Measurements from ENCODE around the gene RSPO3.

Gene RSPO3

DNA sequence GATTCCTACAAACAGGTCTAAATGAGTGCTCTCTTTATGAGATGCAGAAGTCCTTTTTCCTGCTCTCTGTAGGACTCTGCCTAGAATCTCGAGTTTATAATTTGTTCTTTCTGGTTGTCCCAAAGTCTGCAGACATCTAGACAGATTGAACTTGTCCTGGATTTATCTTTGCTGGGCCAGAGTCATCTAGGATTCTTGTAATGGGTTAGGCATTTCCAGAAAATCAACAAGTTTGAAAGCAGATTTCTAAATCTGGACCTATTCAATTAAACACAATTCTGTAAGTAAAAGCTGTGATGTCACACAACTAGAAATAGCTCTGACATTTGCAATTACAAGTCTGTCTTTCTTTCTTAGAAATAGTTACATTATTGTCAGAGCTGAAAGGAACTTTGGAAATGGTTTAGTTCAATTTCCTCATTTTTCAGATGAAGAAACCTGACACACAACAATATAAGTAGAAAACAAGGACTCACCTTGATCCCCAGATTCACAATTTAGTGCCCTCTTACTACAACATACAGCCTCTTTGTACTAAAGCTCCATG is 4.2 kb upstream of the RSPO3 start:
- no peak for DNase-seq

DNA sequence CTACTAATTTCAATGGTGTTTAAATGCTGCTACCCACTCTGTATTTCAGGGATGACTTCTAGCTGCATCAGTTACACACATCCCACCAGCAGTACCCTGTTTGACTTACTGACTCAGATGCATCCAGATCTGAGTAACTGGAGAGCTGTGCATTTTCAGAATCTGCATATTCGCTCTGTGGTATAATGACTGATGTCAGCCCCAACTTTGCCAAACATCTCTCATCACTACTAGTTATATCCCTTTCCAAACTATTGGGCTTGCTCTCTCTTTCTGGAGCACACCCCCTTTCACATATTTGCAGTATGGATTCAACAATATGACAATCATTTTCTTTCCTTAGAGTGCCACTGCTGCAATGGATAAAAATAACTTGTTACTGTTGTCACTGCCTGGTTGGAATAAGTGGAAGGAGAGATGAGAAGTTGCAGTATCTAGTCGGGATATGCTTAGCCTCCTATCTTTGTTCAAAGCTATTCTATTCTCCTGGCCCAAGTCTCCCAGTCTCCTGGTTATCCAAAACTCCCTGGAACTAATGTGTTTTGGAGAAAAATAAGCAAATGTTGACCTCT is 3.3 kb upstream of the RSPO3 start:
- DNase-seq: no peak

DNA sequence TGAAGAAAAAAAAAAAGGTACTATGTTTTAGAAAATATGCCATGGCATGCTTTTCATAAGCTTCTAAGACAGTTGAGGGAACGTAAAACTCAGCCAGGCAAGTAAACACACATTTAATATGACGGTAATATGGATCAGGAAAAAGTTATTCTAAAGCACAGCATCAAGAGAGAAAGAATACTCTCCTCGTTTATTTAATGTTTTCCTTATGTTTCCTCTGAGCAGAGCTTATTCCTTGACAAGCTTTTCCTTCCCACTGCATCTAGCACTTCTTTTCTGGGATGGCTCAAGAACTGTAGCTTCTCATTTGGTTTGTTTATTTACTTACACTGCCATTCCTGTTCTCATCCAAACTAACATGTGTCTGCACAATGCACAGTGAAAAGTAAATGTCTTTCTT is 2.7 kb upstream of the RSPO3 start:
- DNase-seq: no peak

DNA sequence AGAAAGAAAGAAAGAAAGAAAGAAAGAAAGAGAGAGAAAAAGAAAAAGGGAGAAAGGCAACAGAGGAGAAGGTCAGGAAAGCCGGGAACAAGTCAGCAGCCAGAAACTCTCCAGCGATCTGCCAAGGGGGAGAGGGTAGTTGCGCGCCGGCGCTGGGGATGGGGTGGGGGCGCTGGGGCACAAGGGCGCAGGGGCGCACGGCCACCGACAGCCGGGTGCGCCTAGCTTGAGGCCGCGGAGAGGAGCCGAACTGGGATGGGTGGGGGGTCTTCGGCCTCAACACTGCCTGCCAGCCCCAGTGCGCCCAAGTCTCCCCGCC is 533 bp upstream of the RSPO3 start:
- no peak for DNase-seq

DNA sequence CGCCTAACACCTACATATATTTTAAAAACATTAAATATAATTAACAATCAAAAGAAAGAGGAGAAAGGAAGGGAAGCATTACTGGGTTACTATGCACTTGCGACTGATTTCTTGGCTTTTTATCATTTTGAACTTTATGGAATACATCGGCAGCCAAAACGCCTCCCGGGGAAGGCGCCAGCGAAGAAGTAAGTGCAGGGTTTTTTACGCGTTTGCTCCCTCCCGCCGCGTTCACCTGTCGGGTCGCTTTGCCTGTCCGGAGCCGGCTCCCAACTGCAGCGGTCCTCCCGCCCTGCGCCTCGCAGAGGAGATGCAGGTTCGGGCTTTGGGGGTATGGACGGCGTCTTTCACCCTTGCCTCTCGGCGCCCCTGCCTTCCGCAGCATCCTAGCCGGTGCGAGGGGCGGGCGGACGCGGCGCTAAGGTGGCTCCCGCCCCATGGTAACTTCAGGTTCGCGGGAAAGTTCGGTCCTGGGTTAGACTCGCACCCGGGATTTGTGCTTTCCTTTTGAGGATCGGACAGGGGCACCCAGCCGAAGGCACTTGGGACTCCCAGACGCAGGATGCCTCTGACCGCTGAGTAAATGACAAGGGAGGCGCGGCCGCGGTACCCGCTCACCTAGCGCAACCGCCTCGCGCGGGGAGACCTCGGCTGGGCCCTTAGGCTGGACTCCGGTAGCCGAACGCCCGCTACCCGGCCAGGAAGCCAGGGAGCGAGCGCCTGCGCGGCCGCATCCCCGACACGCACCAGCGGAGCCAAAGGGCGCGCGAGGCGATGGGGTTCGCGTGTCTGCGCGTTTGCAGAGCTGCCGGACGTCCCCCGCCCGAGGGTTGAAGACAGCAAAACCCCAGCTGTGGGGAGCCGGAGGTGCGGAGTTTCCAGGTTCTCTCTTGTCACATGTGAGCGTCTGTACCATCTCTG is 891 bp downstream of the RSPO3 start:
- DNase-seq: peak; percentile 39

DNA sequence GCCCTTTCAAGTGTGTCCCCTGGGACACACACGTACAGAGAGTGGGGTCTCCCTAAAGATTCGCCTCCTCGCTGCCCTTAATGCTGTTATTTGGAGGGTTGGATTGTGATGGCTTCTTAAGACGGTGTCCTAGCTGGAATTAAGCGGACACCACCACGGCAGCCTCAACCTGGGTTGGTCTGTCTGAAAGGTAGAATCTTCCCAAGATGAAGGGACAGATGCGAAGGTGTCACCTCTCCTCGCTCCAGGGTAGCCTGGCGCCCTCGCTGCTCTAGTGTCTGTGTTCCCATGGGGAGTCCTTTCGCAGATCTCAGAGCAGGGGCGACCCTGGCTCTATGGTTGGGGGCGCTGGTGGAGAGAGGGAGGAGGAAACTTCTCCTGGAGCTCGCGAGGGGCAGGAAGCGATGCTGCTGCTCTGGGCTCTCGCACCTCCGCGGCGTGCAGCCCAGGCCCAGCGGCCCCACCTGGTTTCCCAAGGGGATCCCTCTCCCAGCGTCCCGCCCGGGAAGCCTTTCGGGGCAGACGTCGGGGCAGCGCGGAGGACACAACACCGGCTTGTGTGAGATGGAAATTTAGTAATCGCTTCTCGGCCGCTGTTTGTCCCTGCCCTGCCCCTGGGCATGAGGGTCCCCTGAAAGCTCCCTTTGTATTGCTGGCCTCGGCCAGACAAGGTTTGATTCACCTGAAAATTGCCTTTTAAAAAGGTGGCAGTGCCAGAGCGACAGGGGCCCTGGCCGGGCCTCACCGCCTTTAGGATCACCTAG is 1.7 kb downstream of the RSPO3 start:
- peak; percentile 25 for DNase-seq

DNA sequence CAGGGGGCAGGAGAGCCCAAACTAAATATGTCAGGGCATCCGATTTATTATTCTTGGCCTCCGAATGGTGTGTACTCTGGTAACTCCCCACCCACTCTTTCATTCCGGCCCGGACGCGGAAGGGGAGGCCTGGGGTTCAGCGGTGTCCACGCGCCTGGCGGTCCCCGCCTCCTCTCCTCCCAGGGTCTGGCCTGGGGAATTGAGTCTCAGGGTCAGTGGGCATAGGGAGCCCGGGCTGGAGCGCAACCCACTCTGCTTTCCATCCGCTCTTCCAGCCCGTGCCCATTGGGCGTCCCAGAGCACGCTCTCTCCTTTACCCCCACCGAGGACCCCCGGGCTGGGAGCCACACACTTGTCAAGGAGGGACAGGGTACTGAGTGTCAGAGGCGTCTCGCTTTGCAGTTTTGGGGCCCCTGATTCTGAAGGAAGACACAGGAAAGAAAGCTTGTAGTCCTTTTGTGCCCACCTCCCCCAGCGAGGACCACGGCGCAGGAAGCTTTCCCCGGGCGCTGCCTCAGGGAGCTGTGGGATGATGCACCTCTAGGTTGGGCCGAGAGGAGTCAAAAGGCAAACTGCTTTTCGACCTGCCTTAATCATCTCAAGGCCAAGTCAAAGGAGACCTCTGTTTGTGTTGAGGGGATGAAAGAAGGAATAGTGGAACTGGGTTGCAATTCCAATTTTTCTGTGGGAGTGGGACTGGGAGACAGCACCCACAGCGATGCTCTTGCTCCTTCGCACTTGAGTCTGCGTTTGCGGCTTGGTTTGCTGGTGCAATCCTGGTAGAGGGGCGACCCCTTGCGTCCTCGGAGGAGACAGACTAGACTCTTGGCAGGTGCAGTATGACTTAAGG is 2.5 kb downstream of the RSPO3 start:
- peak; percentile 83 for DNase-seq

DNA sequence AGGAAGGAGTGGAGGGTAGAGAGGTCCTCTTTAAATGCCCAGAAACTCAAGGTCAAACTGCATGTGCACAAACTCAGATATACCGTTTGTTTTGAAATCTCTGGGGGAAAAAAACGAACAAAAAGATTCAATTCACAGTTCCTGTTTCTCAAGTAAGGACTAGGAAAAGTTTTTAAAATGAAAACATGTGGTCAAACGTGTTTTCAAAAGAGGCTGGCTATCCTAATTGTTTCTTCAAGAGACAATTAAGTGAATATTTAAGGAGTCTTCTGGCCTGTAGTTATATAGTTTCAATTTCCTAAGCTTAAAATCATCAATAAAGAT is 3.1 kb downstream of the RSPO3 start:
- DNase-seq: no peak

DNA sequence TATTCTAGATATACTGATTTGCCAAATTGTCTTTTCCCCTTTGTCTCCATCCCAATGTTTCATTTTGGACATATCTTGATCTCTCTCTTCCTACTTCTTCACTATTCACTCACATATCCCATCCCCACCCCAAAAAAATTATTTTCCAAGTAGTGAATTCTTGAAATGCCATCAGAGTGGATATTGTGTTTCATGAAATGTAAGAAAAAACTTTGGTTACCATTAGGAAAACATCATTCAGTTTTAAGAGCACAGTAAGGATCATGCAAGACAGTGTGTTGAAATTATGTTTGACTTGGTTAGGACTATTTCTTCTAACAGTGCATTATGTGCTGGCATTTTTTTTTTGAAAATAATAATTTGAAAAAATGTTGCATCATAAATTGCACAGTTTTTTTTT is 5.7 kb downstream of the RSPO3 start:
- no peak for DNase-seq

DNA sequence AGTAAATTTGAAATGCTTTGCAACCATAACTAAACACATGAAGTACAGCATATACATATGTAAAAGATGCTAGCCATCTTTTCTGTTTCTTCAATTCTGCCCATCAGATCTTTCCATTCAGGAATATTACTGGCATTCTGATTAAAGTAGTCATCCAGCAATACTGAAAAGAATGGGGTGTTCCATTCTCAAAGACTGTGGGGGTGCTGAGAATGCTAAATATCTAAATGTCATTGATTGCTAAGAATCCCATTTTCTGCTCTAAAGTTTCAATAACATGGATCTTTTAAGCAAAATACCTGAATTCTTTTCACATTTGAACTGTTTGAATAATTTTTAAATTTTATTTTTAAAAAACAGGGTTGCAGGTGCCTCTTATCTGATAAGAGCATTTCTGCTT is 6.2 kb downstream of the RSPO3 start:
- no peak for DNase-seq

DNA sequence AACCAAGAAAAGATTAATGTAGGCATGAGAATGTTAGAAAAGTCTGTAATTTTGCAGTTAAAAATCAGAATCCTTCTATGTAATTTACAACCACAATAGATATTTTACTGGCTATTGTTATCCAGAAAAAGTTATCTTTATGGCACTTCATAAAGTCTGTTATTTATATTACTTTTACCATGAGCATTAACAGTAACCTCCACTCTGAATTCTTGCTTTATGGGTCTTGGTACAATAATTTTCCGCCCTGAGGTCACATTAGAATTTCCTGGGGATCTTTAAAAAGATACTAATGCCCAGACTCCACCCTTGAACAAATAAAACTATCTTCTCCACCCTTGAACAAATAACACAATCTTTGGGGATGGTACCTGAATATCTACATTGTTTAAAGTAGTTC is 9.6 kb downstream of the RSPO3 start:
- DNase-seq: no peak

DNA sequence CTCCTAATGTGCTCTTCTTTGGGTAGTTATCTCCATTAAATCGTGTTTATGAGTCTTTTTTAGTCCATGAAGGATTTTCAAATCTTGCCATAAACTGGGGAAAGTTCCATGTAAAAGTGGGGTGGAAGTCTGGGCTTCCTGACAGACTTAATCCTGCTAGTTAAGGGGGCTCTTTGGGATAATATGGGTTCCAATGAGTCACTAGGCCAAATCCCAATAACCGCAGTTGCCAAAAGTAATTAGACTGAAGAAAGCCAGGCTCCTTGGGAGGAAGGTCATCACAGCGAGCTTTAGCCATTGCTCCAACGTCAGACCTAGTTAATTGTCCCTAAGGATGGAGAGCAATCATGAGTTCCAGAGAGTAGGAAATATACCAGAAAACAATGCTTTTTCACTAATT is 10.8 kb downstream of the RSPO3 start:
- DNase-seq: no peak

DNA sequence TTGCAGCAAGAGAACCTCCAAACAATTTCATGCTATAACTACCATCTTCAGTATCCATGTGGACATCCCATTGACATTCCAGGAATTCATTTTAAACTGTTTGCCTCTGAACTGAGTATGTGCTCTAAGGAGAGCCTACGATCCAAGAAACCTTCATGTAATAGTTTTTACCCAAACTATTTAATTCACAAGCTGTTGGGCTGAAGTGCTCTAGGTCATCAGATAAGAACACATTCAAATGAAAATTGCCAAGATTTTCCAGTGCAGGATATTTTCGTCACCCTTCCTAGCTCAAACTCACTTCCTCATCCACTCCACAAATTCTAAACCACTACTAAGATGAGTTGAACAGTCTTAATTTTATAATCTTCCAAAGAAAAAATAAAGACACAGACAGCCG is 12.8 kb downstream of the RSPO3 start:
- DNase-seq: no peak

DNA sequence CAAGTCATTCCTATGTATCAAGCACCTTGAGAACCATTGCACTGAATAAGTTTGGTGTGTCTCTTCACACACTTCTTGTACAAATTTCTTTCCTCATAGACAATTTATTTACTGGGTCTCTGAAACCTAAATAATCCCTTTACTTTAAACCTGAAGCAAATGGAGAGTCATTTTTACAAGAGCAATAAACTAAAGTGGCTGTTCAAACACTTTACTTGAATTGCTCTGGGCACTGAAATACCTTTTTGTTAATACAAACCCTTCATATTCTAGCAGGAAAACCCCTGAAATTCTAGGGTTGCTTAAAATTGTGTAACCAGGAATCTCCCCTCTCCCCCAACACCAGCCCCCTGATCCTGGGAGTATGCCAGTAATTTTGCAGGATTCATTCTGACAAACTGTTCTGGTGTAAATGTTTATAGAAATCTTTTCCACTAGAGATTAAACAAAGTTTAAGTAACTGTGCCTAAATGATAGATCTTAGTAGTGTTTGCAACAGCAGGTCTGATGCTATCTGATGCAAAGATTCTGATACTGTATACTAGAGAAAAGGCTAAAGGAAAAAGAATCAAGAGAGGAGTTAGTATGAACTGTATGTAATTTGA is 13.4 kb downstream of the RSPO3 start:
- DNase-seq: no peak

DNA sequence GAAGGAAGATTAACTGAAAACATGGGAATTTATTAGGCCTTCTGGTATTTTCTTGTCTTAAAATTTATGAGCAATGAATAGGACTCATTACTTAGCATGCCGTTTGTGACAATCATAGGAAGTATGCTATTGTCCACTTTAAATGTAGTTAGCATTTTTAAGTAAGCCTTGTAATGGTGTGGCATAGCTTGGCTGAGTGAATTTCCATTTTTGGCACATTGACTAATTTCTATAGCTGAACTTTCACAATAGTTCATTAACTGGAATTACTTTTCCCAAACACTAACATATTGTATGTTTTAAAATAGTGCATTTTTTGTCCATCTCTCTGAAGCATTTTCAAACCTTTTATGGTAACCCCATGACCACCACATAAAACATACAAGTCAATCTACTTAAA is 15.7 kb downstream of the RSPO3 start:
- no peak for DNase-seq

DNA sequence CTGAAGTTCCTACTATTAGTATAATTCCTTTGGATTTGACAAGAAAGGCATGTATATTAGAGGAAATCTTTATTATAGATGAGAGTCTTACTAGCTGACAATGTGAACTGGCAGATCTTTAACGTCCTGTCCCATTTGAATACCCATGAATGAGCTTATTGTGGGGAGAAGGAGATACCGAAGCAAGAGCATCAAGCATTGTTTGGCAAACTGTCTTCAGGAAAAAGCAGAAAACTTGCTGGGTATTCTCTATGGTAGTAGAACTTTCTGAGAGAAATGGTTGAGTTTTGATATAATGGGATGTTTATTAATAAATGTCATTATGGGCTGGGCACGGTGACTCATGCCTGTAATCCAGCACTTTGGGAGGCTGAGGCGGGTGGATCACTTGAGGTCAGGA is 18.3 kb downstream of the RSPO3 start:
- DNase-seq: no peak

DNA sequence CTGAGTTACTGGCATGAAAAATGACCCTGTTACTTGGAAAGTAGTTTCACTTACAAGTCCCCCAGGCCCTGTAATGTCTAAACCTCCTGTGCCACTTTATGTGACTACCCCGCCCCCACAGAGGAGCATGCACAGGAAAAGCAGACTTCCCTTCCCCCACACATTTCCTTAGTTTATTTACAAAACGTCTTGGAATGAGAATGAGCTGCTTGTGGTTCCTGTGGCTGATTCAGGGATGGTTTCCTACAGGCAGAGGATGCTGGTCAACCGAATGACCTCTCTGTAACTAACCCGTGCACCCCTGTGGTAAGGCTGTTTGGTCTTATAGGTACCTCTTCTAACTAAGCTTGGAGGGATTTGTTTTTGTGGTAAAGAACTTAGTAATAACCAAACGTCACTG is 28.5 kb downstream of the RSPO3 start:
- no peak for DNase-seq

DNA sequence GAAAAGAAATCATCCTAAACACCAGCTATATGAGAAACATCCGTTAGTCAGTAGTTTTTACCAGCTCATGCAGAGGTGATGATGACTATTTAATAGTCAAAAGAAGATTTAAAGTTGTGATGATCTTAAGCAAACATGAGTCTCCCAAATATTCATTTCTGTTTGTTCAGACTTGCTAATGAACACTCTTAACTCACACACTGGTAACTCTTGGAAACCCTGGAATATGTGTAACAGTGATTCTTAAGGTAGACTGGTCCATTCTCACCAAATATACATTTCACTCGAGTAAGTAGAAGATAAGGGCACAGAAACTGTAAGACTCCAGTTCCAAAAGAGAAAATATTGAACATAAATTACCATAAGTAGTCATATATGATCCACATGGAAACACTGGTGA is 29.1 kb downstream of the RSPO3 start:
- no peak for DNase-seq

DNA sequence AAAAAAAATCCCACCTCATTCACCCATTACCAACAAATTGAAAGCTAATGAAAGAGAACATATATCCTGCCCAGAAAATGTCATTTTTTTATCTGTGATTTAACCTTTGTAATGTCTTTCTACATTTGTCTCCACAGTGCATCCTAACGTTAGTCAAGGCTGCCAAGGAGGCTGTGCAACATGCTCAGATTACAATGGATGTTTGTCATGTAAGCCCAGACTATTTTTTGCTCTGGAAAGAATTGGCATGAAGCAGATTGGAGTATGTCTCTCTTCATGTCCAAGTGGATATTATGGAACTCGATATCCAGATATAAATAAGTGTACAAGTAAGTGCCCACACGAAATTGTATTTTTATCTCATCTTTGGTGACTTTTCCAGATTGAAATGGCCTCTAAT is 30.0 kb downstream of the RSPO3 start:
- DNase-seq: no peak

DNA sequence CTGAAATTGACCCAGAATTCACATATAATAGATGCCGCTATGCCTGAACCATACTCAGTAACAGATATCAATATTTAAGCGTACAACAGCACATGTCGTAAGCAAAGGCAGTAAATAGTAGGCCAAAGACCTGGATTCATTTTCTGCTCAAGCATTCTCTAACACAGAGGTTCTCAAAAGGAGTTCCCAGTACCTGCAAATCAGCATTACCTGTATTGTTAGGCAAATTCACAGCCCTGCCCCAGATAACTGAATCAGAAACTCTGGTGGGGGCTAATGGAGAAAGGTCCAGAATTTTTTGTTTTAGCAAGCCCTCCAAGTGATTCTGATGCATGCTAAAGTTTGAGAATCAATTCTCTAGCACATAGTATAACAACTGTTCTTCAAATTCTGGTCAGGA is 36.0 kb downstream of the RSPO3 start:
- DNase-seq: no peak

DNA sequence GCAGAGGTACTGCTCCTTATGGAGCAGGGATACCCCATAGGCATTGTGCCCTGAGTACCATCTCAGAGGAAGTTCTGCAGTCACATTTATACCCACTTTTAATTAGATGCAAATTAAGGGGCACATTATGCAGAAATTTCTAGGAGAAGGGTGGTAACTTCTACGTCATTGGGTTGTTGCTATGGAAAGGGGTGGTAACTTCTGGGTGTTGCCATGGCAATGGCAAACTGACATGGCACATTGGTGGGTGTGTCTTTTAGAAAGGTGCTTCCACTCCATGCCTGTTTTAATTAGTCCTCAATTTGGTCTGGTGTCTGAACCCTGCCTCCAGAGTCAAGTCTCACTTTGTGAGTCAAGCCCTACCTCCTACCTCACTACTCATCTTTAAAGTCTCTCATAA is 42.0 kb downstream of the RSPO3 start:
- DNase-seq: no peak

DNA sequence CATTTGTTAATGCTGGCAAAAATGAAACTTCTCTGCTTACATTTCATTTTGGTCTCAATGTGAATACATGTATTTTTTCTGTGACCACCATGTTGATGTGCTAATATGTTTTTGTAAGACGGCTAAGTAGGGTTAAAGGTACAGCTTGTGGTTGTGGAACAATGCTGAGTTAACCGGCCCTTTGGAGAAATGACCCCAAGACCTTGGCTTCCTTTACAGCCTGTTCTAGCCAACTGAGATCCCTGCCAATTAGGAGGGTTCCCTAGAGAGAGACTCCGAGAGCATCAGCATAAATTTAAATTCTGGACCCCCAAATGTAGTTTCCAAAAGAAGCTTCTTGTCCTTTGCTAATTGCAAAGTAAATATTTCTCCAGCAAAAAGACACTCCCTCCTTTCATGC is 44.4 kb downstream of the RSPO3 start:
- DNase-seq: no peak

DNA sequence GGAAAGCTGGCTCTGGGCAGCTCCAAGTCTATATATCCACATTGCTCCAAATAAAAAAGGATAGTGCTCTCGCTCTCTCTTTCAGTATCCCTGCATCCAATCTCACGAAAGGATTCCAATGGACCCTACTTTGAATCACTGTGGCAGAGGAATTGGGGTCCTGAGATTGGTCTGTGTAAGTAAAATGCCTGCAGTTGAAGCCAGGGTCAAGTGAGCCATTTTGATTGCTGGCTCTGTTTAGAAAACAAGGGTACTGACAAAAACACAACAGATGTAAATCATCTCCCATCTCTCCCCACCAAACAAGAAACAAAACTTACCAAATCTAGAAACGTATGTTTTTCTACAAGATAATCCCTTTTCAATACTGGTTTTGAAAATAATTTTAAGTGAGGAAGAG is 45.6 kb downstream of the RSPO3 start:
- DNase-seq: no peak
